K562 (cell line): Measurements from ENCODE around the gene MCMBP. TPM values are rescaled to one million over a fixed set of nuclear protein-coding genes. Genes with fewer than 3 reads are reported as not detected.

Experiments used
- ATAC-seq: fragments of 200-7000 bp; cut with Tn5 transposase; 3 replicates; pipeline ENCODE4 v1.9.1; 2020; ENCODE audit warnings: moderate library complexity
- BruUV-seq: library from RNA; stranded (reverse); fragments of 400-500 nt; replicated peaks from 2 replicates; lab custom pipeline; 2021; lab: Mats Ljungman, UMichigan
- CTCF ChIA-PET: fragments of 300-600 bp; formaldehyde crosslinking; extraction: SDS; loops from one replicate; lab custom pipeline; 2021; ENCODE audit warnings: low intra/inter-chr PET ratio; lab: Yijun Ruan, JAX
- POLR2A ChIA-PET: fragments of 300-600, 350-650 bp; sonication (Branson Sonifier 250); formaldehyde crosslinking; extraction: SDS; loops from one replicate; lab custom pipeline; 2021; ENCODE audit warnings: antibody characterized with exemption, inconsistent platforms; lab: Yijun Ruan, JAX
- DNase-seq, 4 experiments: peaks; one replicate each; pipeline versions ENCODE4 v3.0.0 to v3.0.0-alpha.2; 2011 to 2018; ENCODE audit warnings: low spot score in 3 of 4, mixed read lengths in 3 of 4; ENCODE audit errors: extremely low read depth in 1 of 4
- FAIRE-seq: peaks from 2 replicates; lab custom pipeline; 2011; peaks lifted over from hg19 to GRCh38; lab: Jason Lieb, UNC
- H2AFZ ChIP-seq: 2 replicates; pipeline ENCODE4 v1.6.0; 2011; ENCODE audit warnings: low read depth, low read length, control low read depth, inconsistent platforms
- H3K27ac ChIP-seq: fragments of 200-600 bp; 3 replicates; pipeline ENCODE4 v1.8.0; 2011; ENCODE audit warnings: low read depth, mild to moderate bottlenecking, control low read depth, inconsistent platforms, low read length, moderate library complexity, mixed read lengths; ENCODE audit errors: extremely low read depth
- H3K27me3 ChIP-seq, 2 experiments: fragments of 300-600 bp in 1 of 2; 2 replicates in 1 of 2; 3 replicates in 1 of 2; pipeline versions ENCODE4 v1.6.0 to v1.8.0; 2011; ENCODE audit warnings: inconsistent platforms in 2 of 2, low read length in 2 of 2, mild to moderate bottlenecking in 1 of 2, mixed read lengths in 1 of 2, moderate library complexity in 1 of 2; ENCODE audit not compliant: control insufficient read depth in 2 of 2, insufficient read depth in 2 of 2
- H3K36me3 ChIP-seq: fragments of 300-600 bp; 3 replicates; pipeline ENCODE4 v1.8.0; 2011; ENCODE audit warnings: mild to moderate bottlenecking, low read length, inconsistent platforms; ENCODE audit not compliant: control insufficient read depth, insufficient read depth
- H3K4me1 ChIP-seq, 2 experiments: fragments of 200-600 bp in 1 of 2; replicated peaks in 1 of 2; 2 replicates in 1 of 2; 3 replicates in 1 of 2; pipeline versions ENCODE4 v1.5.1 to v1.8.0; 2011; ENCODE audit warnings: inconsistent platforms in 2 of 2, low read length in 2 of 2, mild to moderate bottlenecking in 1 of 2, mixed read lengths in 1 of 2, moderate library complexity in 1 of 2; ENCODE audit not compliant: control insufficient read depth in 2 of 2, insufficient read depth in 2 of 2
- H3K4me2 ChIP-seq: 2 replicates; pipeline ENCODE4 v1.6.1; 2011; ENCODE audit warnings: low read length, control low read depth, inconsistent platforms, mixed read lengths; ENCODE audit not compliant: insufficient read depth
- H3K4me3 ChIP-seq: fragments of 200-600 bp; sonication (generic), shearing (Covaris generic); 2 replicates; pipeline ENCODE4 v1.5.1; 2016; ENCODE audit warnings: control low read depth, inconsistent platforms
- H3K79me2 ChIP-seq: fragments of 200-600 bp; 3 replicates; pipeline ENCODE4 v1.8.0; 2011; ENCODE audit warnings: low read length, inconsistent platforms; ENCODE audit not compliant: control insufficient read depth, insufficient read depth
- H3K9ac ChIP-seq, 2 experiments: 2 replicates each; pipeline versions ENCODE4 v1.6.0 to v1.6.1; 2011; ENCODE audit warnings: low read depth in 2 of 2, low read length in 2 of 2, control low read depth in 1 of 2, inconsistent platforms in 1 of 2, mild to moderate bottlenecking in 1 of 2, mixed read lengths in 1 of 2; ENCODE audit not compliant: insufficient read depth in 1 of 2
- H3K9me1 ChIP-seq: one replicate; pipeline ENCODE4 v1.6.0; 2011; ENCODE audit warnings: inconsistent platforms, mild to moderate bottlenecking, low read length, moderate library complexity; ENCODE audit not compliant: control insufficient read depth, insufficient read depth
- H3K9me3 ChIP-seq: replicated peaks from 2 replicates; pipeline ENCODE4 v1.5.1; 2011; ENCODE audit warnings: low read depth, low read length, inconsistent platforms; ENCODE audit not compliant: control insufficient read depth, insufficient read depth
- H4K20me1 ChIP-seq: replicated peaks from 2 replicates; pipeline ENCODE4 v1.6.1; 2011; ENCODE audit warnings: low read length, inconsistent platforms, mixed read lengths; ENCODE audit not compliant: control insufficient read depth, insufficient read depth
- ERF ChIP-seq: fragments of 450-650 bp; formaldehyde crosslinking; IDR thresholded peaks from 2 replicates; pipeline ENCODE4 v1.4.0; 2020; ENCODE audit warnings: mild to moderate bottlenecking, mixed read lengths
- GABPA ChIP-seq: fragments of 200-800 bp; sonication (Bioruptor generic); conservative IDR thresholded peaks from 2 replicates; pipeline ENCODE4 v1.6.1; 2016; ENCODE audit warnings: low read depth, missing genetic modification characterization, missing compliant biosample characterization
- MEF2A ChIP-seq: IDR thresholded peaks from 2 replicates; pipeline ENCODE4 v1.6.1; 2011; ENCODE audit warnings: low read depth, mild to moderate bottlenecking, low read length, moderate library complexity; ENCODE audit not compliant: control insufficient read depth
- ZC3H4 ChIP-seq: sonication (generic); formaldehyde crosslinking; IDR thresholded peaks from 2 replicates; pipeline ENCODE4 v1.9.0; 2021; ENCODE audit warnings: missing genetic modification reagents, borderline replicate concordance
- ZNF121 ChIP-seq: sonication (generic); formaldehyde crosslinking; conservative IDR thresholded peaks from 2 replicates; pipeline ENCODE4 v1.8.0; 2022; ENCODE audit warnings: missing genetic modification reagents
- WGBS: fragments of 100-300 bp; shearing (Covaris generic); methylation state at CpG from one replicate; pipeline ENCODE4 v1.1.6; 2016; ENCODE audit warnings: low coverage, mixed read lengths; ENCODE audit not compliant: insufficient coverage; ENCODE audit errors: missing lambda C conversion rate; 5-methylcytosine and 5-hydroxymethylcytosine counted together
- in situ Hi-C: fragments of 300-500 bp; cut with MboI; formaldehyde crosslinking; loops from 4 replicates; pipeline ENCODE4 v1.15.0; 2018; ENCODE audit warnings: inconsistent platforms, mixed read lengths
- intact Hi-C: fragments of 100-400 bp; cut with micrococcal nuclease; formaldehyde crosslinking; loops from 2 replicates; pipeline ENCODE4 v1.14.2; 2022
- polyA plus RNA-seq, 8 experiments: library from polyadenylated mRNA; depleted of rRNA in 4 of 8; stranded (reverse) in 5 of 8; unstranded in 3 of 8; fragments of >200 nt; fragmentation: Nextera tagmentation in 2 of 8; fragmentation: Illumina TruSeq in 1 of 8; extraction: Ambion mirVana in 2 of 8; extraction: Trizol in 1 of 8; gene quantifications; 2 replicates each; pipeline versions ENCODE4 v1.2.1 to v1.2.3, GENCODE V29; 2011 to 2014; ENCODE audit warnings: inconsistent platforms in 1 of 8, missing spikeins in 1 of 8
- total RNA-seq, 7 experiments: library from RNA; depleted of rRNA in 6 of 7; stranded (reverse); fragments of >200 nt in 6 of 7; fragmentation: Illumina TruSeq in 2 of 7; extraction: Trizol in 2 of 7; gene quantifications; 2 replicates each; pipeline versions ENCODE4 v1.2.1 to v1.2.3, GENCODE V29; 2011 to 2021; ENCODE audit warnings: low replicate concordance in 1 of 7
- TF ChIP-seq, protein P1 (sequence below): sonication (generic); formaldehyde crosslinking; IDR thresholded peaks from 2 replicates; pipeline ENCODE4 v1.8.0; 2022; ENCODE audit warnings: missing genetic modification reagents, mild to moderate bottlenecking, moderate library complexity, borderline replicate concordance

The MCMBP gene
- total and polyA plus RNA-seq, 9 of the 15 experiments (the other 6 are each of a cell fraction or from before 2014, with no cell fraction given), result 11.2 to 74.3 (median 50.5) TPM

DNA sequence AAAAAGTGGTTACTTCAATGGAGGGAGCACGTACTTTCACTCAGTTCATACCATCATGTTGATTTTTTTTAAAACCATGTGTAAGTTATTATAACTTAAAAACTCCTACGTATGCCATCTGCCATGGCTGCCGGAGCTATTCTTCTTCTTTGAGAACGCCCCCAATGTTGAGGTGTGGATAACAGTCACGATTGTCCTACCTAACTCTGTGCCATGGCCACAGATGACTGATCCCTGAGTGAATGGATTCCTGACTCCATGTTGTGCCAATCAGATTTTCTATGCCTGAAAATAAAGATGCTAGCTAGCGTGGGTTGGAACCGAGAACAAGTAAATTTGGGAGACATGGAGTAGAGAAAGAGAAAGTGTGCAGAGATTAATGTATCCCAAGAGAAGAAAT, 5.3 kb downstream of the MCMBP start (continued):
- TF ChIP-seq ZC3H4 (no peak), ERF (CRISPR knock-in tag) (no peak), MEF2A (no peak)
- TF ChIP-seq, all 486 proteins: peak for 0

DNA sequence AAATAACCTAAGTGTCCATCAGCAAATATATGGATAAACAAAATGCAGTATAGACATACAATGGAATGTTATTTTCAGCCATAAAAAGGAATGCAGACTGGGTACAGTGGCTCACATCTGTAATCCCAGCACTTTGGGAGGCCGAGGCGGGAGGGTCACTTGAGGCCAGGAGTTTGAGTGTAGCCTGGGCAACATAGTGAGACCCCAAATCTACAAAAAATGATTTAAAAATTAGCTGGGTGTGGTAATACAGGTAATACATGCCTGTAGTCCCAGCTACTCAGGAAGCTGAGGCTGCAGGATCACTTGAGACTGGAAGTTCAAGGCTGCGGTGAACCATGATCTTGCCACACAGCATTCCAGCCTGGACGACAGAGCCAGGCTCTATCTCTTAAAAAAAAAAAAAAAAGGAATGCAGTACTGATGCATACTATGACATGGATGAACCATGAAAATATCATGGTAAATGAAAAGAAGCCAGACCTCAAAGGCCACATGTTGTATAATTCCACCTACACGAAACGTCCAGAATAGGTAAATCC, 6.9 kb downstream of the MCMBP start:
- ChIA-PET CTCF (no interaction called here), POLR2A (no interaction called here)
- H3K4me3 ChIP-seq, result no peak overlapping the region
- peaks cover 9% of the 10 kb centered on the region; the same call in 1 of the 3 replicates for H3K36me3 ChIP-seq
- no peaks in the 10 kb centered on the region for H3K9me1 ChIP-seq
- in situ Hi-C loops, result loop anchor here (10.0 kb wide), 1 partner anchor 261 kb away; no protein-coding TSS in a partner anchor
- intact Hi-C loops, result loop anchor here (5.0 kb wide), 1 partner anchor 268 kb away; the partner anchor contains the start of gene TIAL1
- H3K27ac ChIP-seq, result no peak overlapping the region
- H3K9ac ChIP-seq, result no peak overlapping the region
- H3K79me2 ChIP-seq, result peaks cover 97% of the 10 kb centered on the region
- ATAC-seq (no peak), FAIRE-seq (no peak), DNase-seq (no peak)
- BruUV-seq, result no TSS peak
- H3K4me2 ChIP-seq, result no peak overlapping the region
- WGBS, result 96% methylated on average over 5 of the region's 6 CpGs
- no peaks in the 10 kb centered on the region for H3K27me3 ChIP-seq
- H4K20me1 ChIP-seq, result peaks cover 4% of the 10 kb centered on the region
- TF ChIP-seq, protein P1, sequence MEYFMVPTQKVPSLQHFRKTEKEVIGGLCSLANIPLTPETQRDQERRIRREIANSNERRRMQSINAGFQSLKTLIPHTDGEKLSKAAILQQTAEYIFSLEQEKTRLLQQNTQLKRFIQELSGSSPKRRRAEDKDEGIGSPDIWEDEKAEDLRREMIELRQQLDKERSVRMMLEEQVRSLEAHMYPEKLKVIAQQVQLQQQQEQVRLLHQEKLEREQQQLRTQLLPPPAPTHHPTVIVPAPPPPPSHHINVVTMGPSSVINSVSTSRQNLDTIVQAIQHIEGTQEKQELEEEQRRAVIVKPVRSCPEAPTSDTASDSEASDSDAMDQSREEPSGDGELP (CRISPR knock-in tag), result no peak
- TF ChIP-seq GABPA (no peak), ZNF121 (CRISPR knock-in tag) (peak; percentile 79)
- H3K9me3 ChIP-seq, result no peaks in the 10 kb centered on the region
- no peak overlapping the region for H2AFZ ChIP-seq
- peaks cover 0 to 6% of the 10 kb centered on the region in 2 experiments; a peak in 3 of 5 replicates for H3K4me1 ChIP-seq
